Type B pancreatic cell (in vitro differentiated cells): ENCODE measurements around the gene ABI2. TPM values are rescaled to one million over a fixed set of nuclear protein-coding genes. Genes with fewer than 3 reads are reported as not detected.

ENCODE experiments used
- DNase-seq: peaks from one replicate; pipeline ENCODE4 v3.0.0; 2021; ENCODE audit warnings: mixed read lengths; ENCODE audit not compliant: unreplicated experiment; ENCODE audit errors: extremely low spot score
- H3K27ac Mint-ChIP-seq: 2 replicates; pipeline ENCODE4 v1.8.0; 2021; ENCODE audit warnings: mild to moderate bottlenecking, mixed read lengths
- H3K27me3 Mint-ChIP-seq: 2 replicates; pipeline ENCODE4 v1.8.0; 2021; ENCODE audit warnings: mixed read lengths
- H3K36me3 Mint-ChIP-seq: 2 replicates; pipeline ENCODE4 v1.8.0; 2021; ENCODE audit warnings: mixed read lengths
- H3K4me1 Mint-ChIP-seq: one replicate; pipeline ENCODE4 v1.8.0; 2021; ENCODE audit warnings: mixed read lengths; ENCODE audit not compliant: unreplicated experiment
- H3K4me3 Mint-ChIP-seq: 2 replicates; pipeline ENCODE4 v1.8.0; 2021; ENCODE audit warnings: mild to moderate bottlenecking, mixed read lengths
- H3K9me3 Mint-ChIP-seq: 2 replicates; pipeline ENCODE4 v1.8.0; 2021; ENCODE audit warnings: mixed read lengths
- CTCF ChIP-seq: fragments of 200-600 bp; sonication (generic); conservative IDR thresholded peaks from 2 replicates; pipeline ENCODE4 v1.5.0; 2021; ENCODE audit warnings: antibody characterized with exemption, mild to moderate bottlenecking
- total RNA-seq: library from RNA; stranded (reverse); gene quantifications from 2 replicates; pipeline ENCODE4 v1.2.1, GENCODE V29; 2021; ENCODE audit warnings: low replicate concordance

Gene ABI2
- total RNA-seq, 1 donor from 2014 or later: 94.6 TPM

DNA sequence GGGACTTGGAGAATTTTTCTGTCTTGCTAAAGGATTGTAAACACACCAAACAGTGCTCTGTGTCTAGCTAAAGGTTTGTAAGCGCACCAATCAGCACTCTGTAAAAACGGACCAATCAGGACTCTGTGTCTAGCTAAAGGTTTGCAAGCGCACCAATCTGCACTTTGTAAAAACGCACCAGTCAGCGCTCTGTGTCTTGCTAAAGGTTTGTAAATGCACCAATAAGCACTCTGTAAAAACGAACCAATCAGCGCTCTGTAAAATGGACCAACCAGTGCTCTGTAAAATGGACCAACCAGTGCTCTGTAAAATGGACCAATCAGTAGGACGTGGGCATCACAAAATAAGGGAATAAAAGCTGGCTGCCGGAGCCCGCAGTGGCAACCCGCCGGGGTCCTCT lies 16.5 kb downstream of the ABI2 start:
- H3K36me3 Mint-ChIP-seq: peaks cover 31% of the 10 kb centered on the region
- no peaks in the 10 kb centered on the region for H3K27me3 Mint-ChIP-seq
- no peaks in the 10 kb centered on the region for H3K9me3 Mint-ChIP-seq
- no peak for TF ChIP-seq CTCF
- DNase-seq: no peak
- H3K27ac Mint-ChIP-seq: no peak overlapping the region
- H3K4me1 Mint-ChIP-seq: peaks cover 12% of the 10 kb centered on the region
- H3K4me3 Mint-ChIP-seq: no peak overlapping the region

GRCh38 chr2:203346612-203347011 lies 18.4 kb downstream of the ABI2 start:
- TF ChIP-seq CTCF: no peak
- peaks cover 4% of the 10 kb centered on the region for H3K4me1 Mint-ChIP-seq
- no peak overlapping the region for H3K4me3 Mint-ChIP-seq
- no peak for DNase-seq
- H3K9me3 Mint-ChIP-seq: no peaks in the 10 kb centered on the region
- no peak overlapping the region for H3K27ac Mint-ChIP-seq
- no peaks in the 10 kb centered on the region for H3K27me3 Mint-ChIP-seq
- peaks cover 24% of the 10 kb centered on the region for H3K36me3 Mint-ChIP-seq

GRCh38 chr2:203347375-203347774 lies 19.2 kb downstream of the ABI2 start:
- Mint-ChIP-seq H3K27ac (no peak overlapping the region), H3K9me3 (no peaks in the 10 kb centered on the region), H3K36me3 (peaks cover 24% of the 10 kb centered on the region), H3K27me3 (no peaks in the 10 kb centered on the region), H3K4me1 (peaks cover 4% of the 10 kb centered on the region), H3K4me3 (no peak overlapping the region)
- no peak for TF ChIP-seq CTCF
- no peak for DNase-seq

- no peaks in the 10 kb centered on the region for H3K27me3 Mint-ChIP-seq
- no peak for TF ChIP-seq CTCF
Measured at GRCh38 chr2:203352604-203353255, 24.5 kb downstream of the ABI2 start.

GRCh38 chr2:203354966-203355365 lies 26.8 kb downstream of the ABI2 start:
- H3K27ac Mint-ChIP-seq: no peak overlapping the region

More at GRCh38 chr2:203352604-203353255, 24.5 kb downstream of the ABI2 start:
- no peak for DNase-seq
- H3K27ac Mint-ChIP-seq: no peak overlapping the region
- H3K4me1 Mint-ChIP-seq: peaks cover 3% of the 10 kb centered on the region
- peaks cover 9% of the 10 kb centered on the region for H3K36me3 Mint-ChIP-seq
- no peak overlapping the region for H3K4me3 Mint-ChIP-seq
- H3K9me3 Mint-ChIP-seq: no peaks in the 10 kb centered on the region

More at GRCh38 chr2:203354966-203355365, 26.8 kb downstream of the ABI2 start:
- Mint-ChIP-seq H3K27me3 (no peaks in the 10 kb centered on the region), H3K36me3 (peaks cover 18% of the 10 kb centered on the region), H3K4me1 (peaks cover 3% of the 10 kb centered on the region), H3K9me3 (peaks cover 5% of the 10 kb centered on the region), H3K4me3 (no peak overlapping the region)
- TF ChIP-seq CTCF: no peak
- no peak for DNase-seq
